ENCODE measurements around the gene PLXNB3.

GRCh38 chrX:153783378-153784013 lies 19.4 kb downstream of the PLXNB3 start:
- TF ChIP-seq POLR2A (IDR thresholded peaks at IDR 0.05): no peak
- no peak for TF ChIP-seq CTCF (IDR thresholded peaks at IDR 0.05)

Measured in adrenal gland (tissue), 5 donors.